Stimulated activated CD4-positive, alpha-beta T cell treated with anti-CD3 and anti-CD28 coated beads, Interleukin-1b, Interleukin-23, amount 100 ng/mL, for 24 hours (primary cell): ENCODE measurements around the gene ANXA2R.
"Not testable (repeated sequence)": the region's sequence is repeated elsewhere in the genome, so short reads cannot be mapped to it uniquely, and the experiment has no call there.

Experiments
- DNase-seq, 4 experiments: peaks; one replicate each; pipeline ENCODE4 v3.0.0-alpha.2; 2020; ENCODE audit warnings: low read depth in 4 of 4, low spot score in 1 of 4

ANXA2R gene, protein sequence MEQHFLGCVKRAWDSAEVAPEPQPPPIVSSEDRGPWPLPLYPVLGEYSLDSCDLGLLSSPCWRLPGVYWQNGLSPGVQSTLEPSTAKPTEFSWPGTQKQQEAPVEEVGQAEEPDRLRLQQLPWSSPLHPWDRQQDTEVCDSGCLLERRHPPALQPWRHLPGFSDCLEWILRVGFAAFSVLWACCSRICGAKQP

DNA sequence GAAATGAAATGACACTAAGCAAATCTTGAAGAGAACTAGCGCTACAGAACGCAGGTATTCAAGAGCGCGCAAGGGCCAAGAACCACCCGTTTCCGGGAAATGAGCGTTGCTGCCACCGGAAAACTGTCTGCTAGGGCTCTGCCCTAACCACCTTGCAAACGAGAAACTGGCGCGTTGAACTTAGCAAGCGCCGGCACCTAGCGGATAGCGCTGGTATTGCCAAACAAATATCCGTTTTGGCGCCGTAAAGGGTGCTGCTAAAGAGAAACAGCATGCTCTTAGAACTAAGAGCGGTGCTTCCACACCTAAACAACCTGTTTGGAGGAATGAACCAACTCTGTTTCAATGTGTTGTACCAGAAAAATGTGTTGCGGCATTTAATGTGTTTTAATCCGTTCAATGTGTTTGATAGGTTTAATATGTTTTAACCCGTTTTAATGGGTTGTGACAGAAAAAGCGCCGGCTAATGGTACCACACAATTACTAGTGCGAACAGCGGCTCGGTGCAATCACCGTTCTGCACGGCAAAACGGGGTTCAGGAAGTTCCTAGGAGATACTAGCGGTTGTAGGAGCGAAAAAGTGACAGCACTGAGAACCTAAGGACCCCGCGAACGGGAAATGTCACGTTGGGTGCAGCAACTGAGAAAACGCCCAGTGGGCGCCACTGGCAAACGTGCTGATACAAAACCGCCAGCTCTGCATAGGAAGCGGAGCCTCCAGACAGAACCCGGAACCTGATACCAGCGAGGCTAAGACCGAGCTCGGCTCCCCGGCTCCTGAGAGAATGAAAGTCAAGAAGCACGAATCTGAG lies at the start of gene ANXA2R:
ANXA2R (minus strand) TSS at position 33 of the 812 bp plus-strand sequence. CDS start 273 bp downstream, outside the sequence.
- DNase-seq = peak; percentile 81 to 91 (median 88)

DNA sequence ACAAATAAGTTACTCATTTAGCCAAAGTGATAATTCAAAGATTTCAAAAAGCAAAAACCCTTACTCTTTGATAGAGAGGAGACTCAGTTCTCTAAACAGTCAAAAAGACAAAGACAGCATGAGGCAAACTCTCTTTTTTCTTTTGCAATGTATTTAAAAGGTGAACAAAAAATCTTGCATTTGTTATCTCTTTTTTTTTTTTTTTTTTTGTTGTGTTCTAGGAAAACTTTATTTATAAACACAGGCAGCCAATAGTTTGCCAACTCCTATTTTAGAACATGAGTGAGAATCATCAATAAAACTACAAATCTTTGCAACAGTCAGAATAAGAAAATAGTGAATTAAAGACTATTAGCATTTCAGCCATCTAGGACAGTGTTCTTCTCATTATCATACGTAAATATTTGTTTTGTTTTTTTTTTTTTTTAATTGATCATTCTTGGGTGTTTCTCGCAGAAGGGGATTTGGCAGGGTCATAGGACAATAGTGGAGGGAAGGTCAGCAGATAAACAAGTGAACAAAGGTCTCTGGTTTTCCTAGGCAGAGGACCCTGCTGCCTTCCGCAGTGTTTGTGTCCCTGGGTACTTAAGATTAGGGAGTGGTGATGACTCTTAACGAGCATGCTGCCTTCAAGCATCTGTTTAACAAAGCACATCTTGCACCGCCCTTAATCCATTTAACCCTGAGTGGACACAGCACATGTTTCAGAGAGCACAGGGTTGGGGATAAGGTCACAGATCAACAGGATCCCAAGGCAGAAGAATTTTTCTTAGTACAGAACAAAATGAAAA lies 46.2 kb upstream of the ANXA2R start:
- DNase-seq = not testable (repeated sequence)

DNA sequence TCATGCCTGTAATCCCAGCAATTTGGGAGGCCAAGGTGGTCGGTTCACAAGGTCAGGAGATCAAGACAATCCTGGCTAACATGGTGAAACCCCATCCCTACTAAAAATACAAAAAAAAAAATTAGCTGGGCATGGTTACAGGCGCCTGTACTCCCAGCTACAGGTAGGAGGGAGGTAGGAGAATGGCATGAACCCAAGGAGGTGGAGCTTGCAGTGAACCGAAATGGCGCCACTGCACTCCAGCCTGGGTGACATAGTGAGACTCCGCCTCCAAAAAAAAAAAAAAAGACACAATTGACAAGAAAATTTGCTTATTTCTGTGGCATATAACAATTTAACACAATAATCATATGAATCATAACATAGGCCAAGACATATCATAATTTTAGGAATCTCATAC lies 45.3 kb upstream of the ANXA2R start:
- no peak for DNase-seq

DNA sequence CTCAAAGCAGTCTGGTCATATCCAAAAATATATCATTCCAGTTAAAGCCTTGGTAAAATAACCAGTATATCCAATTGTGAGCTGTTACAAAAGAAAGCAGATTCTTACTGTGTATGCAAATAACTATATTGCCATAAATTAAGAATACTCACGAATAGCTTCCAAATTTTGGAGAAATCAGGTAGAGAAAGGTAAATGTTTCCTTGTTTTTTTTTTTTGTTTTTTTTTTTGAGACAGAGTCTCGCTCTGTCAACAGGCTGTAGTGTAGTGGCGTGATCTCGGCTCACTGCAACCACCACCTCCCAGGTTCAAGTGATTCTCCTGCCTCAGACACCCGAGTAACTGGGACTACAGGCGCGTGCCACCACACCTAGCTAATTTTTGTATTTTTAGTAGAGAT lies 44.3 kb upstream of the ANXA2R start:
- DNase-seq = not testable (repeated sequence)

DNA sequence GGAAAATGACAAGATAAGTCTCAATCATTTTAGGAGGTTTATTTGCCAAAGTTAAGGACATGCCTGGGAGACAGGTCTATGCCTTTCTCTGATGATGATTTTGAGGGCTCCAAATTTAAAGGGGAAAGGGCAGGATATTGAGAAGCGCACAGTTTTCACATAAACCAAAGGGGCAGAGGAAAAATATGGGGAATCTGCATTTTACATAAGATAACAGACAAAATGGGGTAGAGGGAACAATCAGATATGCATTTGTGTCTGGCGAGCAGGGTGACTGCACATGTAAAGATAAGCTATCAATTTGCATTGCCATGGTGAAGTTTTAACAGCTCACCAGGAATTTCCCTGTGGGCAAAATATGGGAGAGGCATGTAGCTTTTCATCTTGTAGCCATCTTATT lies 41.2 kb upstream of the ANXA2R start:
- not testable (repeated sequence) for DNase-seq

DNA sequence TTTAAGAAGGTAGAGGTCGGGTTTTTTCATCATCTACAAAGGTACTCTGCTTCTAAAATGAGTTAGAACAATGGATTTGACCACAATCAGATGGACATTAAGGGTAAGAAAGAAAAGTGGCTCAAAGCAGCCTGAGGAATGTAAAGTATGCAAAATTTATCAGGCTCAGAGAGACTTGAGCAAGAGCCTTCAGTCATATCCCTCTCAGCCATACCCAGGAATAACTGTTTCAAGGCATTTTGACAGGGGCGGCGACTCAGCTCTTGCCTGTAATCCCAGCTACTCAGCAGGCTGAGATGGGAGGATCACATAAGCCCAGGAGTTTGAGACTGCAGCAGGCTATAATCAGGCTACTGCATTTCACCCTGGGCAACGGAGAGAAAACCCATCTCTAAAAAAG lies 38.8 kb upstream of the ANXA2R start:
- DNase-seq = no peak

DNA sequence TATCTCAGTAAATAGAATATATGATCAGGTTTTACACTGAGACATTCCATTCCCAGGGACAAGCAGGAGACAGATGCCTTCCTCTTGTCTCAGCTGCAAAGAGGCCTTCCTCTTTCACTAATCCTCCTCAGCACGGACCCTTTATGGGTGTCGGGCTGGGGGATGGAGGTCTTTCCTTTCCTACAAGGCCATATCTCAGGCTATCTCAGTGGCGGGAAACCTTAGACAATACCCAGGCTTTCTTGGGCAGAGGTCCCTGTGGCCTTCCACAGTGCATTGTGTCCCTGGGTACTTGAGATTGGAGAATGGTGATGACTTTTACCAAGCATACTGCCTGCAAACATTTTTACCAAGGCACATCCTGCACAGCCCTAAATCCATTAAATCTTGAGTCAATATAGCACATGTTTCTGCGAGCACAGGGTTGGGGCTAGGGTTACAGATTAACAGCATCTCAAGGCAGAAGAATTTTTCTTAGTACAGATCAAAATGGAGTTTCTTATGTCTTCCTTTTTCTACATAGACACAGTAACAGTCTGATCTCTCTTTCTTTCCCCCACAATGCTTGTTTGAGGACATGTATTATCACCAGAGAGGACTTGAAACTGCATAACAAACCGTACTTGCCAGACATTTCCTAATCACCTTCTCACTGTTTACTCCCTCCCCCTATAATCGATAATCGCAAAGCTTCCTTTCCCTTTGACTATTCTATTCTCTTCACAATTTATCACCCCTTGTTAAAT lies 37.5 kb upstream of the ANXA2R start:
- DNase-seq = not testable (repeated sequence)

DNA sequence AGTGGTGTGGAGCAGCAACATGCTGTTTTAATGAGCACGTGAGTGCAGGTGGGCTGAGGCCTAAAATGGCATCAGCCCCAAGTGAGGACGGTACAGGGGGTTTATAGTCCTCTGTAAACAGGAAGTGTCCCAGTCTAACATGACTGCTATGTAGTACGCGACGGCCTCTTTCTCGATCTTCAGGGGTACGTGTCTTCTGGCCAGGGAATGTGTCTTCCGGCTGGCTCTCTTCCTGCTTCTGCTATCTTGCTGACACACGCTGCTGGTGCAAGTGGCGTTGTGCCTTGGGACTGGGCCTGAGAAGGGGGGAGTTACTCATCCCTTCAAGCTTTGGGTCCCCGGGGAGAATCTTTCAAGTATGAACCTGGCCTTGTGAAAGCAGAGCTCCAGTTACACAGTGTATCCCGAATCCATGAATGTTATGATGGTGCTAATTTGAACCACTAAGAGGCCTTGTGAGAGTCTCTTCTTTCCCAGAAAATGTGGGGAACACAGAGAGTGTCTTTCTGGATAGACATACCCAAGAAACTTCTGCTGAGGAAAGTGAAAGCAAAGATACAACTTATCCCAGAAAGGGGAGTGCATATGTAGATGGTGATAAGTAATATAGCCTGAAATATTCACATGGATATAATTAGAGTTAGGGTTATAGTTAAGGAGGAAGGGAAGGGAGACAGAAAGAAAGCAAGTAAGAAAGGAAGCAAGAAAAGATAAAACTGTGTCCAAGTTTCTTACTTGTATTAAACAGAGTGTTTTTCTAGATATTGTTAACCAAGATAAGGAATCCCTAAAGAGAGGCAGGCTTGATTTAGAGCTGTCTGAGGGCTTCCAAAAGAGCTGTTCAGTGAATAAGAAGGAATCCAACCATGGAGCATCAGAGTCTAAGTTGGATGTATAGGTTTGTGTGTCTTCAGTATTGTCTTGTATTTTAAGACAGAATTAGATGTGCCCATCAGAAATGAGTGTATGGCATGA lies 35.5 kb upstream of the ANXA2R start:
- DNase-seq = no peak

DNA sequence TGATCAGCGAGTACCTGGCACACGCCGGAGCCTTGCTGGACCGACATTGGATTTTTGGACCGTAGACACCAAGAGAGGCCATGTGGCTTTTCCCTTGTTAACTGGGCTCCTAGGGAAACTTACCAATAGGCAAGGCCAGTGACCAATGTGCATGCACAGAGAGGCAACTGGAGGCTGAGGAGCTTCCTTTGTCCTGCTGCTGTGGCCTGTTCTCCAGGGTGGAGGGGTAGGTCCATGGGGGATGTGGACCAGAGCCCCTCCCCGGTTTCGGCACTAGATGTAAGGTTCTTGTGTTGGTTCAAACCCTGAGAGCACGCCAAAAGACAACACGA lies 34.8 kb upstream of the ANXA2R start:
- no peak for DNase-seq

DNA sequence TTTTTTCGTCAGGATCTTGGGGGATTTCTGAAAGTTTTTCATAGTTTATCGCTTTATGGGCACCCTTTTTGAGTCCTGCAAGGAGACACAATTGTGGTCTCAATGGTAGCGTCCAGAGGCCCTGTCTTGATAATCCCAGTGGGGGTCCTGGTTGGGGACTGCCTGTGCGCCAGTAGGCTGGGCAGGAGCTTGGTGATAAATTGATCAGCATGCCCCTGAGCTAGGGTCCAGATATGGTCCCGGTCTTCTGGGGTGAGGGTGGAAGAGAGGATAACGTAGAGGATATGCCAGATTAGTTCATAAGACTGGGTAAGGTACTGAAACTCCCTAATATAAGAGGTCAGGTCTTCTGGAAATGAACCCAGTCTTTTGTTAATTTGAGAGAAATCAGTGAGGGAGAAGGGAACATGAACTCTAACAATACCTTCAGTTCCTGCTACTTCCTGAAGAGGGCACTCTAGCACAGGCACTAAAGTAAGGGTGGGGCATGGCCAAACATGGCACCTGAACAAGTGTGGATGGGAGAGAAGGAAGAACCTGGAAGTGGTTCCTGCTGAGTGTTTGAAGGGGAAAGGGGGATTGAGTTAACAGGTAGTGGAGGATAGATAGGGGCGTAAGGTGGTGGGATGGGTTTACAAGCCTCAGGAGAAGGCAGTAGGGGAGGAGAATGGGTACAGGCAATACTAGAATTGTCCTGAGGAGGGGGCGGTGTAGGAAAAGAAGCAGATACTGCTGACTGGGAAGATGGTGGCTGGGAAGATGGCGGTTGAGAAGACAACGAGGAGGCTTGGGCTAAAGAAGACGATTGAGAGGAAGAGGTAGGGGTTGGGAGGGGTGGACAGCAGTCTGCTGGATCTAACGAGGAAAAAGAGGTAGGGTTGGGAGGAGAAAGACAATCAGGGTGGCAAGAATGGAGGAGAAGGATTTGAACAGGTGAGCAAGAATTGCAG lies 33.8 kb upstream of the ANXA2R start:
- DNase-seq = no peak

DNA sequence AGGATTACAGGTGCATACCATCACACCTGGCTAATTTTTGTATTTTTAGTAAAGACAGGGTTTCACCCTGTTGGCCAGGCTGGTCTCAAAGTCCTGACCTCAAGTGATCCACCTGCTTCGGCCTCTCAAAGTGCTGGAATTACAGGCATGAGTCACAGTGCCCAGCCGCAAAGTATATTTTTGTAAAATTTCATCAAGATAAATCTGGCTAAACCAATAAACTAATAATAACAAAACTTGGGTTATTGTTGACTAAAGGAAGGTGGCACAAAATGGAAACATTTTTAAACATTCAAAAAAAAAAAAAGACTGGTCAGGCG lies 29.2 kb upstream of the ANXA2R start:
- DNase-seq = not testable (repeated sequence)

DNA sequence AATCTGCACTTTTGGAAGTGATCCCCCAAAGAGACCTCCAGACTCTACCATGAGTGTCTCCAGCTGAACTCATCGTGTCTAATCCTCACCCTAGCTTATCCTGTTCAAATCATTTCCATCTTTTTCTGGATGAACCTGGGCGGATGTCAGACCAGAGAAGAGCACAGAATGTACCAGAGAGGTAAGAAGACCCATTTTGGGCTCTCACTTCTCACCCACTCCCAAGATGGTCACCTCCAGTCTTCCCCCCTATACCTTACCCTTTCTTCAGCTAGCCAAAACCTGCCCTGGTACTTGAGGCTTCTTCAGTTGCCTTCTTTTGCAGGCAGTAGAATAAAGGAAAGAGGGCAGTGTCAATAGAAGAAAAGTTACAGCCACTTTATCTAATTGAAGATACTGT lies 27.9 kb upstream of the ANXA2R start:
- no peak for DNase-seq

DNA sequence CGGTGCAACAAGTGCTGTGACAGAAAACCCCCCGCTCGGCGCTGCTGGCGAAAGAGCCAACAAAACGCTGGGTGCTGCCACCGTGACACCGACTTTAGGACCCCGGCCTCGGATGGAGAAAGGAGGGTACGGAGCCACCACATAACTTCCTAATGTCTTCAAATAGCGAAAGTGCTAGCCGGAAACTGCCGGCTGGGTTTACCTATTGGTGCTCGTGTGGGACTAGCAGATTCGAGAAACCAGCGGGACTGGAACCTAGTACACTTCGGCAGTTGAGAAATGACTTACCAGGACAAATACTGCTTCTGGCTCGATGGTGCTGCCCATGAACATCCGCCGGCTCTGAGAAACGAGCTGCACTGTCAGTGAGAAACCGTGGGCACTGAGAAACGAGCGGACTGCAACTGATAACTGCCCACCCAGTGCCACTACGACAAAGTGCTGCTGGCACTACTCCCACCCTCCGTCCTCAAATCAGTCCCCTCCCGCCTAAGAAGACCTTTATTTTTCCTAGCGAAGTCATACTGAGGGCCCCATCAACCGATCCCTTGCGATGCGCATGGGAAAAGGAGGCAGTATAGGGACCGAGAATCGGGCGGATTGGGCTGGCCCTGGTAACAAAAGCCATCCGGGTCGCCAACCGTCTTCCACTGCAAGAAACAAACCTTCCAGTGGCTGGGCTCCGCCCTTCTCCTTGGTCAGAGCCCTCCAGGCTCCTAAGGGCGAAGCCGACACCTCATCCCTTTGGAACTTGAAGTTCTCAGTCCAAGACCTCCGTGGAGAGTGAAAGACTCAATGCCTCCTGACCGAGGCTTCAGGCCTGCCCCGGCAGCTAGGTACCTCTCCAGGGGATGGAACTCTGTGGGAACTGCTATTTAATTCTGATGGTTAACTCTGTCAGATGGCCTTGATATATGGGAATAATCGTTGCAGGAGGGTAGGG lies 27.0 kb upstream of the ANXA2R start:
- peak; percentile 65 to 81 (median 77) for DNase-seq

DNA sequence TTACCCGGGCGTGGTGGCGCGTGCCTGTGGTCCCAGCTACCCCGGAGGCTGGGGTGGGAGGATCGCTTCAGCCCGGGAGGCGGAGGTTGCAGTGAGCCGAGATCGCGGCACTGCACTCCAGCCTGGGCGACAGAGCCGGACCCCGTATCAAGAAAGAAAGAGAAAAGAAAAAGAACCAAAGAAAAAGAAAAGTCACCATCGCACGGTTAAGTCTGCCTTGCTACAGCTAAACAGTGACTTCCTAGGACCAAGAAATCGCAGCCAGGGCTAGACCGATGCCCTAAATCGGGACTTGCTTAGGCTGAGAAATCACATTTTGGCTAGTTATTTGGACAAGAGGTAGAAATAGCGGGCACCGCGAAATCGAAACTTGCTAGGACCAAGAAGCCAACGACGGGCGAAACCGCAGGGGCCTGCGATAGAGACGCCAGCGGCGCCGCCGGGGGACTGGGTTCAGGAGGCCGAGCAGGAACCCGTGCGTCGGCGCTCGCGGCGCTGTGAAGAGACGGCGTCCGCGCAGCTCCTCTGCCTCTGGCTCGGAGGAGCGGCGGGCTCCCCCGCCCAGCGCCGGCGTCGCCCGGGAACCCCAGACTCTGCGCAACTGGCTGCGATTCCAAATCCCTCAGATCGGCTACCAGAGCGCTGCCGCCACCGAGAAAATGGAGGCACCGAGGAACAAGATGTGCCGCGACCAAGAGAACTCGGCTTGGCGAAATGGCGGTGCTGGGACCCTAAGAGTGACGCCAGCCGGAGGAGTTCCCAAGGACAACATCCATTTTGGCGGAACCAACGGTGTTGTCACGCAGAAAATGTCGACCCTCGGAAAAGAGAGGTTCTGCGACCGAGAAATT lies 26.1 kb upstream of the ANXA2R start:
- peak in 3 of 4 experiments; percentile 40 to 57 (median 51) for DNase-seq

DNA sequence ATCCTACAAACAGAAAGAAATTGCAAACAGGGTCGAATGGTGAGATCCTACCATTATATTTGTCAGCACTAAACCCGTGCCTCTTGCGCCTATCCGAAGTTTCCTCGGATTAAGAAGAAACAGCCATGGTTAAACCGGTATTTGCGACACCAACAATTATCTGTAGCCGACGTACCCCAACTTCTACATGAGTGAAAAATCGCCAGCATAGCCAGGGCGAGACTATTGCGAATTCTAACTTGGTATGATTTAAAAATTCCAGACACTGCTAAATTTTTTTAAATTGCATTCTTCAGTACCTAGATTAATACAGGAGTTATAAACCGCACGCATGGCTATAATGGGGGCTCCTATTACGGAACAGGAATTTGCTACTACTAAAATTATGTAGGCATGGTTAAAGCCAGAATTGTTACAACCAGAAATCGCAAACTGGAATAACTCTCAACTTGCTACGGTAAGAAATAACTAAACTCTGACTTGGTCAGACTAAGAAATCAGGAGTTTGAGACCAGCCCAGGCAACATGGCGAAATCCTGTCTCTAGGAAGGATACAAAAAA lies 25.3 kb upstream of the ANXA2R start:
- DNase-seq = no peak

DNA sequence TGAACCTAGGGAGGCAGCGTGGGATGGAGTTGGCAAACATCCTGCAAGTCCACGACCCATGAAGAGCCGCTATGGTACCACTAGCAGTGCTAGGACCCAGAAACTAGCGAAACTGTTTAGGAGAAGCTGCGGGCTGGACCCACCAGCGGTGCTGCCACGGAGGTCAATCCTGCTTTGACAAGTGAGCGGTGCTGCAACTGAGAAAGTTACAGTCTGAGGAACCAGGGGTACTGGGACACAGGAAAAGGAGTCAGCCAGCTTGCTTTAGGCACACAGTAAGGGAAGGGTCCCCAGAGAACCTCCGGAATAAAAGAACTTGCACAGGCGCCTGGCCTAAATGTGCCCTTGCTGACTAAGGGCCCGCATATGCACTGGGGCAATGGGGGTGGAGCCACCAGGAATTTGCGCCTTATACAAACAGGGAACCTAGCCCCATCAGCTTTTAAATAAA lies 23.6 kb upstream of the ANXA2R start:
- no peak for DNase-seq
